PC-3 (cell line): Measurements from ENCODE around the gene SEMA4A.

ENCODE experiments used
- CTCF ChIP-seq: fragments of 300-600 bp; sonication (generic); conservative IDR thresholded peaks from 2 replicates; pipeline ENCODE4 v1.5.1; 2017; ENCODE audit warnings: antibody characterized with exemption, low read depth, mild to moderate bottlenecking, low read length
- EZH2 ChIP-seq: fragments of 300-600 bp; sonication (generic); IDR thresholded peaks from one replicate; pipeline ENCODE4 v1.6.1; 2017; ENCODE audit warnings: antibody characterized with exemption, mild to moderate bottlenecking, low read length; ENCODE audit not compliant: unreplicated experiment
- EZH2phosphoT487 ChIP-seq: fragments of 300-600 bp; sonication (generic); IDR thresholded peaks from 2 replicates; pipeline ENCODE4 v1.6.1; 2018; ENCODE audit warnings: mild to moderate bottlenecking, antibody characterized with exemption, low read length, borderline replicate concordance

GRCh38 chr1:156106624-156107488, 46.5 kb upstream of the SEMA4A start:
- TF ChIP-seq CTCF (no peak), EZH2 (no peak), EZH2phosphoT487 (no peak)
